HG03521 (cell line): ENCODE results near the gene PHKA2.

ENCODE experiments used
- ATAC-seq: cut with Tn5 transposase; IDR thresholded peaks from one replicate; pipeline ENCODE4 v1.9.1; 2021; ENCODE audit warnings: mild to moderate bottlenecking, moderate library complexity; ENCODE audit not compliant: unreplicated experiment

Gene PHKA2

DNA sequence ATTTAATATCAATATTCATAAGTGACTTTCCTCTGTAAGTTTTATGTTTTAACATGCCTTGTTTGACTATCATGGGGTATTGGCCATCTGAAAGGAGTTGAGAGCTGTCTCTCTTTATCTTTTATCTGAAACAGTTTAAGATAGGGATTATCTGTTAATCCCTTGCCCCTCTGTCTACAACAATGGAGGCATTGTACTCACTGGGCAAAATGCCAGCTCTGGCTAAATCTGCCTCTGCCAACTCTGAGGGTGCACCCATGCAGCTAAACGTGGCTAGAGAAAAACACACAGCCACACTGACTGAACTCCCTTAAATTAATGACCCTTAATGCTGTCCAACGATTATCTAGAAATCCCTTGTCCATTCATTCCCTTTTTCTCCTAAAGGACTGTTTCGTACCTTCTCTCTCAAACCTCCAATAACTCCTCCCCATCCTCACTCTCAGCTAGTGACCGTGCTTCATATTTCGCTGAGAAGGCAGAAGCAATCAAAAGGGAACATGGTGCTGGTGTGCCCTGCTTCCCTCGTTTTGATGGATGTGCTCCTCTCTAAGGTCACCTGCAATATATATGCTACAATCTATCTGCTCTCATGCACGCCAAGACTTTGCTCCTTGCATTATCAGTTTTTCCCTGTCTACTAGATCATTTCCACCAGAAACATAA lies 10.3 kb downstream of the PHKA2 start:
- ATAC-seq = no peak

DNA sequence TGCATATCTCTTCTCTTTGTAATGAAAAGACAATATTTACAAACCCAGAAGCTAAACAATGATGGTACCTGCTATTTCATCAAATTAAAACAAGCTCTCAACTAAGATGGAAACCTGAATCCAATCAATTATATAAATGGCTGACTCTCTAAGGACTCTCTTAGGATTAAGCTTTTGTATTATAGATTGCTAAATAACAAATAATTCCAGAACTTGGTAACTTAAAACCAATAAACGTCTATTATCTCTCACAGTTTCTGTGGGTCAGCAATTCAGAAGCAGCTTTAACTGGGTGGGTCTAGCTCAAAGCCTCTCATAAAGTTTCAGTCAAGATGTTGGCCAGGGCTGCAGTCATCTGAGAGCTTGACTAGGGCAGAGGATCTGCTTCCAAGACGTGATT lies 12.4 kb downstream of the PHKA2 start:
- no peak for ATAC-seq

GRCh38 chrX:18970465-18970864 lies 13.4 kb downstream of the PHKA2 start:
- no peak for ATAC-seq

DNA sequence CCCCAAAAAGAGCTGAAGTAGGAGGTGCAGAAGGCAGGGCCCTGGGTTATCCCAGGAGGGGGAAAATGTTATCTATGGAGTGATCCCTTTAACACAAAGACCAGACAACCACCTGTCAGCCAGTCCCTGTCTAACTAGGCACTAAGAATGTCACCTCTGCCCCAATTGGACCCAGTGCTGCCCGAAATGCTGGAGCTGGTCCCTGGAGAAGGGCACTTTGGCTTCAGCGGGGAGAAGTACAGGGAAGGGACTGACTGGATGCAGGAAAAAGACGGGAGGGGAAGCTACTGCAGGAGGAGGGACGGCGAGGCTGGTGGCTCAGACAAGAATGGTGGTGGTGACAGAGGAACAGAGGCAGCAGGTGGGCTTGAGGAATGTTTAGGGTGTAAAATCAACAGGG lies 17.3 kb downstream of the PHKA2 start:
- ATAC-seq = no peak

GRCh38 chrX:18964901-18965300 lies 19.0 kb downstream of the PHKA2 start:
- ATAC-seq = no peak

GRCh38 chrX:18964026-18964425 lies 19.9 kb downstream of the PHKA2 start:
- no peak for ATAC-seq

GRCh38 chrX:18962329-18962728 lies 21.6 kb downstream of the PHKA2 start:
- no peak for ATAC-seq

DNA sequence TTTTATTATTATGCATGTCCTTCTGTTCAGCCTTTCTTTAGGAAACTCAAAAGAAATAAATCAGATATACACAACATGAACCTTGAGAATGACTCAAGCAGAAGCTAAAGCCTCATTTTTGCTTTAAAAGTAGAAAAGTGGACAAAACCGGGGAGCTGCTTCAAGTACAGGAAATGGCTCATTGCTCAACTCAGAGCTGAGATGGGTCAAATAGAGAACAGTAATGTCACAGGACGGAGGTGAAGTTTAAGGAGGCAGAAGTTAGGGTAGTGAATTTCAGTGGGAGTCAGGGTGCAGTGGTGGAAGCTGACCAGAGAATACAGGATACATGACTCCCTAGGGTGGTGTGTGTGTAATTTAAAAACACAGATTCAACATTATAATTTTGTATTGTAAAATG lies 22.2 kb downstream of the PHKA2 start:
- ATAC-seq = no peak

- ATAC-seq = no peak
Measured at GRCh38 chrX:18956303-18957032, 27.4 kb downstream of the PHKA2 start.

DNA sequence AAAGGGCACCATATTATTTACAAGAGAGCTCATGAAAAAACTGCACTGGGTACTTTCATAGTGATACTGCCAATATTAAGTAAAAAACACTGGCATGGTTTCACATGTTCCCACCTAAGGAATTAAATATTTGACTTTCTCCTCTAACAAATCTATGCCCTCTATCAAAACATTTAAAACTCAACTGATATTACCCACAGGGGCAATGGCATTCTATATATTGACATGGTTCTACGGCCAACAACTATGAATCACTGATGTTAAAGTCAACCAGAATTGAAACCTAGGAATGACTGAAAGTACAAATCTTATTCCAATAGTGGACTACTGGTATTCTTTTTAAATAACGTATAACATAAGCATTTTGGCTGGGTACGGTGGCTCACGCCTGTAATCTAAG lies 28.2 kb downstream of the PHKA2 start:
- ATAC-seq = no peak

DNA sequence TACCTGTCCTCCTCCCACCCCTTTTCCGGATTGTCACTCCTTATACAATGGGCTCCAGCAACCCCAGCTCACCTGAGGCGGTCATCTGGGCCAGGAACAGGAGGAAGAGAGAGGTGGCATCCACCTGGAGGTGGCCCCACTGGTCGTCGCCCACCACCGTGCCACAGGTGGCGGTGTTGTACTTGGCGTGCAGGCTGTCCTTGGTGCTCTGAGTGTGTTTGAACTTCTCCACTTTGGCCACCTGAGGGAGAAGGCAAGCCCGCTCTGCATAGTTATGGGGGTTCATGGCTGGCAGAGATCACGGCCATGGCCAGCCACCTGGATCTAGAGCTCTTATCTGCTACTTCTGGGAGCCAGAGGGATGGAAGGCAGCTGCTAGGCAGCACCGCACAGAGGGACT lies 32.9 kb downstream of the PHKA2 start:
- ATAC-seq = no peak

DNA sequence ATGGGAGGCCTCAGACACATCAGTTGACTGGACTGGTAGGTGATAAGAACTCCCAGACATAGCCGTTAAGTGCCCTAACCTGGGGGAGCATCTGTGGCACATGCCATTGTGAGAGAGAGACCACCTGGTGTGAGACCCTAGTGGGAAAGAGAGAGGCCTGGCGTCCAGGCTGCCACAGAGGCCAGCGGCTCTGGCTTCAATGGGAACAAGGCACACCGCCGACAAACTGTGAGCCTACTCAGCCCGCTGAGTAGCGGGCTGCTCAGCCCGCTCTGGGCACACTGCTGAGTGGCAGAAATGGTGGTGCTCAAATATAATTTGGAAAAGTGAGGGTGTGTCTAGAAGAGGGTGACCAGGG lies 34.0 kb downstream of the PHKA2 start:
- ATAC-seq = no peak

GRCh38 chrX:18949291-18949943 lies 34.5 kb downstream of the PHKA2 start:
- ATAC-seq = no peak

GRCh38 chrX:18946611-18947010 lies 37.3 kb downstream of the PHKA2 start:
- no peak for ATAC-seq

- ATAC-seq = no peak
Measured at GRCh38 chrX:18946157-18946556, 37.8 kb downstream of the PHKA2 start.

- ATAC-seq = no peak
Measured at GRCh38 chrX:18945483-18945882, 38.4 kb downstream of the PHKA2 start.

DNA sequence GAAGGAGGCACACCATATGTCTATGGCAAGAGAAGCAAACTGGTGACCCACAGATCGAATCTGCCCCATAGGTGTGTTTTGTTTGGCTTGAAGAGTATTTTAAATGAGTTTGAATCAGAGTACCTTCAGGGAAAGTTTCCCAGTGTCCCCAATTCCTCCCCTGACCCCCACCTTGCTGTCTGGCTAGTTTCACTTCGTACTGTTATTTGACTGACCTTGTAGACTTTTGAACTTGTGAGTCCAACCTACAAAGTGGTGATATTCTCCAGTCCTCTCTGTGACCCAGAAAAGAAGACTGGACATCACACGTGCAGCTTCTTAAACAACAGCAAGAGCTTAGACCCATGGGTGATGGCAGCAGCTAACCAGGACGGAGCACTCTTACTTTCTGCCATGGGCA lies 39.4 kb downstream of the PHKA2 start:
- ATAC-seq = no peak

DNA sequence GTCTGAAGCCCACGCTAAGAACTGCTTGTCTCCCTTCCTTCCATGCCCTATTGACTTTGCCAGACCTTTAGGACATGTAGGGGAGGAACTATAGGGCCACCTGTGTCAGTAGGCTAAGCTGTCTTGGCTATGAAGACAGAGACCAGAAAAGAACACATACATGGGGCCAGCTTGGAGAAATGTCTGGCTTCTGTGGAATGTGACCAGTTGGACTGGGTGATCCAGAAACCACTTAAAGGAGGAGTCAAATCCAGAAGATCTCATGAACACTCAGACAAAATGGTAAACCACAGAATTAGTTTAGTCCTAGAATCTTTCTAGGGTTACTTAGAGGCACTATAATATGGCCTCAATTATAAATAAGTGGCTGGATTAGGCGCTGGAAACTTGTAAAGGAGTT lies 42.0 kb downstream of the PHKA2 start:
- no peak for ATAC-seq

DNA sequence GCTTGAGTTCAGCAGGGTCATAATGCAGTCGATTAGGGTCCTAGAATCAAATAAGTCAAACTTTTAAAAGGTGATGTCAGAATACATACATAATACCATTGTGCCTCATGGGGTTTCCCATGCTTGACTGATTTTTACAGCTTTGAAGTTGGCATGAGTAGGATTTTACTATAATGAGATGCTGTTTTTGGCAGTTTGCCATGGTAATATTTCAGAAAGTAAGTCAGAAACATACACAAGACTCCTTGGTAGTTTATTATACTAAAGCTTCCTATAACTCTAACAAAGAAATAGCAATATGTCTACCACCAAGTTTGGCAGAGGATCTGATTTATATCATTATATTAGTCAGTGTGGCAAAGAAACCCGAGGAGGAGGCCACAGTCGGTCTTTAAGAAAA lies 45.2 kb downstream of the PHKA2 start:
- no peak for ATAC-seq

- no peak for ATAC-seq
Measured at GRCh38 chrX:18937173-18937572, 46.7 kb downstream of the PHKA2 start.

DNA sequence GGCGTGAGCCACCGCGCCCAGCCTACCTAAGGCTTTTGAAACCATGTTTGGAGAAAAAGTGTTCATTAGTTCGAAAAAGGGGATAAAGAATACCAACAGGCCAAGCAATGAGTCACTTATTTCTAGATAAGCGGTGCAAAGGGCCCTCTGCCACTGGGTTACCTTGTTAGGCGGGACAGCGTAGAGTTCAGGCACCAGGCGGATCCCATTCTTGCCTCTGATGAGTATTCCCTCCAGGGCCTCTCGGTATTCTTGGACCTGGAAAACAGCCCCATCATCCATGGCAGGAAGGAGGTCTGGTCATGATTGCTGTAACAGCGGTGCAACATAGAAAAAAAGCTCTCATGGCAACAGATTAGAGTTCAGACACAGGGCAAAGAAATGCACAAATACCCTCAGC lies 48.0 kb downstream of the PHKA2 start:
- no peak for ATAC-seq

GRCh38 chrX:18934708-18935107 lies 49.2 kb downstream of the PHKA2 start:
- ATAC-seq = no peak
